Panc1 (cell line): ENCODE measurements around the gene RASA3.

Source experiments
- CTCF ChIP-seq: fragments of 450-650 bp; IDR thresholded peaks from 2 replicates; pipeline ENCODE4 v1.5.1; 2017; ENCODE audit warnings: mild to moderate bottlenecking
- SIN3A ChIP-seq: IDR thresholded peaks from 2 replicates; pipeline ENCODE4 v1.6.1; 2012; ENCODE audit warnings: low read depth, mild to moderate bottlenecking, low read length, moderate library complexity, borderline replicate concordance; ENCODE audit not compliant: insufficient read depth
- TF ChIP-seq, protein P1 (sequence below), 2 experiments: IDR thresholded peaks; 2 replicates each; pipeline ENCODE4 v1.6.1; 2011 to 2012; ENCODE audit warnings: low read depth in 2 of 2, control low read depth in 1 of 2, low read length in 1 of 2, mild to moderate bottlenecking in 1 of 2, moderate library complexity in 1 of 2; ENCODE audit not compliant: insufficient read depth in 1 of 2

DNA sequence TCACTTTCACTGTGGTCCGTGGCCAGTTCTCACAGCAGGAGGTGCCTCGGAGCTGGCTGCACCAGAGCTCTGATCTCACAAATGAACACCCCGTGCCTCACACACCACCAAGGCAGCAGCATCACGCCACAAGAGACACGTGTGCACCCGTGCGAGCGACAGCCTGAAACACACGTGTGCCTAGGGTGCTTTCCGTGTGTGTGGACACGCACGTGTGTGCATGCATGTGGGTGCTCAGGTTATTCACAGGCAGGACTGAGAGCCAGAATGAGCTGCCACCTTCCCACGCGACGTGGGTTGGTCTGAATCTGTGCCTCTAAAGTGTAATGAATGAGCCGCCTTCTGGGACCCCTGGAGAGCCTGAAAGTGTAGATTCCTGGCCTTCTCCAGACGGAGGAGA, 90.9 kb downstream of the RASA3 start:
- no peak for TF ChIP-seq CTCF
- no peak for TF ChIP-seq SIN3A
- TF ChIP-seq, protein P1, sequence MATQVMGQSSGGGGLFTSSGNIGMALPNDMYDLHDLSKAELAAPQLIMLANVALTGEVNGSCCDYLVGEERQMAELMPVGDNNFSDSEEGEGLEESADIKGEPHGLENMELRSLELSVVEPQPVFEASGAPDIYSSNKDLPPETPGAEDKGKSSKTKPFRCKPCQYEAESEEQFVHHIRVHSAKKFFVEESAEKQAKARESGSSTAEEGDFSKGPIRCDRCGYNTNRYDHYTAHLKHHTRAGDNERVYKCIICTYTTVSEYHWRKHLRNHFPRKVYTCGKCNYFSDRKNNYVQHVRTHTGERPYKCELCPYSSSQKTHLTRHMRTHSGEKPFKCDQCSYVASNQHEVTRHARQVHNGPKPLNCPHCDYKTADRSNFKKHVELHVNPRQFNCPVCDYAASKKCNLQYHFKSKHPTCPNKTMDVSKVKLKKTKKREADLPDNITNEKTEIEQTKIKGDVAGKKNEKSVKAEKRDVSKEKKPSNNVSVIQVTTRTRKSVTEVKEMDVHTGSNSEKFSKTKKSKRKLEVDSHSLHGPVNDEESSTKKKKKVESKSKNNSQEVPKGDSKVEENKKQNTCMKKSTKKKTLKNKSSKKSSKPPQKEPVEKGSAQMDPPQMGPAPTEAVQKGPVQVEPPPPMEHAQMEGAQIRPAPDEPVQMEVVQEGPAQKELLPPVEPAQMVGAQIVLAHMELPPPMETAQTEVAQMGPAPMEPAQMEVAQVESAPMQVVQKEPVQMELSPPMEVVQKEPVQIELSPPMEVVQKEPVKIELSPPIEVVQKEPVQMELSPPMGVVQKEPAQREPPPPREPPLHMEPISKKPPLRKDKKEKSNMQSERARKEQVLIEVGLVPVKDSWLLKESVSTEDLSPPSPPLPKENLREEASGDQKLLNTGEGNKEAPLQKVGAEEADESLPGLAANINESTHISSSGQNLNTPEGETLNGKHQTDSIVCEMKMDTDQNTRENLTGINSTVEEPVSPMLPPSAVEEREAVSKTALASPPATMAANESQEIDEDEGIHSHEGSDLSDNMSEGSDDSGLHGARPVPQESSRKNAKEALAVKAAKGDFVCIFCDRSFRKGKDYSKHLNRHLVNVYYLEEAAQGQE (IDR thresholded peaks at IDR 0.05; ENCODE audit: insufficient read depth in 1 of 2, low read depth in 2 of 2, low read length in 1 of 2), result no peak
